Endothelial cell of umbilical vein (primary cell): ENCODE measurements around the gene ANKH. TPM values are rescaled to one million over a fixed set of nuclear protein-coding genes. Genes with fewer than 3 reads are reported as not detected.

Experiments used
- BruUV-seq: library from RNA; stranded (reverse); fragments of 400-500 nt; replicated peaks from 2 replicates; lab custom pipeline; 2021; lab: Mats Ljungman, UMichigan
- CTCF ChIA-PET: fragments of 300-600, 350-600 bp; sonication (Branson Sonifier 250); formaldehyde crosslinking; loops from one replicate; lab custom pipeline; 2021; ENCODE audit warnings: antibody characterized with exemption, inconsistent platforms; lab: Charles Lee
- POLR2A ChIA-PET: fragments of 300-600, 350-600 bp; sonication (Branson Sonifier 250); formaldehyde crosslinking; loops from one replicate; lab custom pipeline; 2021; ENCODE audit warnings: antibody characterized with exemption, inconsistent platforms; lab: Charles Lee
- DNase-seq: peaks from one replicate; pipeline ENCODE4 v3.0.0-alpha.2; 2011; ENCODE audit warnings: low read depth, low spot score
- FAIRE-seq: peaks from 2 replicates; lab custom pipeline; 2011; peaks lifted over from hg19 to GRCh38; lab: Jason Lieb, UNC
- H2AFZ ChIP-seq: 2 replicates; pipeline ENCODE4 v1.6.0; 2012; ENCODE audit warnings: low read depth, low read length, control low read depth, inconsistent platforms
- H3K27ac ChIP-seq: 2 replicates; pipeline ENCODE4 v1.5.1; 2011; ENCODE audit warnings: low read depth, mild to moderate bottlenecking, control low read depth, low read length, moderate library complexity; ENCODE audit not compliant: insufficient read depth
- H3K27me3 ChIP-seq, 2 experiments: 2 replicates each; pipeline versions ENCODE4 v1.6.0 to v1.6.1; 2011; ENCODE audit warnings: low read length in 2 of 2, mixed read lengths in 1 of 2; ENCODE audit not compliant: control insufficient read depth in 2 of 2, insufficient read depth in 2 of 2
- H3K36me3 ChIP-seq, 2 experiments: 2 replicates in 1 of 2; 3 replicates in 1 of 2; pipeline ENCODE4 v1.5.1; 2011; ENCODE audit warnings: low read length in 2 of 2, mild to moderate bottlenecking in 1 of 2, moderate library complexity in 1 of 2; ENCODE audit not compliant: control insufficient read depth in 2 of 2, insufficient read depth in 2 of 2; ENCODE audit errors: extremely low read depth in 1 of 2
- H3K4me1 ChIP-seq: 3 replicates; pipeline ENCODE4 v1.5.1; 2011; ENCODE audit warnings: mild to moderate bottlenecking, low read length; ENCODE audit not compliant: control insufficient read depth, insufficient read depth; ENCODE audit errors: extremely low read depth
- H3K4me2 ChIP-seq: 2 replicates; pipeline ENCODE4 v1.6.1; 2011; ENCODE audit warnings: low read length, control low read depth, mixed read lengths; ENCODE audit not compliant: insufficient read depth
- H3K4me3 ChIP-seq, 3 experiments: fragments of 200-600 bp in 1 of 3; sonication (generic), shearing (Covaris generic) in 1 of 3; replicated peaks in 1 of 3; 2 replicates each; pipeline ENCODE4 v1.5.1; 2011 to 2016; ENCODE audit warnings: control low read depth in 3 of 3, low read length in 3 of 3, mild to moderate bottlenecking in 2 of 3, inconsistent platforms in 1 of 3, low read depth in 1 of 3, moderate library complexity in 1 of 3; ENCODE audit not compliant: insufficient read depth in 1 of 3
- H3K79me2 ChIP-seq: 2 replicates; pipeline ENCODE4 v1.6.0; 2012; ENCODE audit warnings: low read length, inconsistent platforms; ENCODE audit not compliant: control insufficient read depth, insufficient read depth
- H3K9ac ChIP-seq: replicated peaks from 2 replicates; pipeline ENCODE3; 2011; ENCODE audit warnings: low read length, control low read depth; ENCODE audit not compliant: insufficient read depth; ENCODE audit errors: extremely low read depth
- H3K9me1 ChIP-seq: replicated peaks from 3 replicates; pipeline ENCODE4 v1.6.0; 2011; ENCODE audit warnings: mild to moderate bottlenecking, low read length; ENCODE audit not compliant: control insufficient read depth, insufficient read depth; ENCODE audit errors: extremely low read depth
- H3K9me3 ChIP-seq: replicated peaks from 2 replicates; pipeline ENCODE4 v1.5.1; 2012; ENCODE audit warnings: low read length, inconsistent platforms; ENCODE audit not compliant: control insufficient read depth, insufficient read depth
- H4K20me1 ChIP-seq: replicated peaks from 2 replicates; pipeline ENCODE3; 2011; ENCODE audit warnings: mild to moderate bottlenecking, low read length; ENCODE audit not compliant: control insufficient read depth, insufficient read depth; ENCODE audit errors: extremely low read depth
- EZH2 ChIP-seq: IDR thresholded peaks from 2 replicates; pipeline ENCODE4 v1.6.1; 2012; ENCODE audit warnings: borderline replicate concordance, low read depth, mild to moderate bottlenecking, moderate library complexity, low read length, inconsistent platforms; ENCODE audit not compliant: severe bottlenecking
- FOS ChIP-seq: IDR thresholded peaks from 2 replicates; pipeline ENCODE4 v1.6.1; 2011; ENCODE audit warnings: mild to moderate bottlenecking, low read length, moderate library complexity, borderline replicate concordance; ENCODE audit not compliant: insufficient read depth
- GATA2 ChIP-seq: IDR thresholded peaks from 2 replicates; pipeline ENCODE4 v1.7.0; 2011; ENCODE audit warnings: low read depth, mild to moderate bottlenecking, moderate library complexity, mixed read lengths, low read length; ENCODE audit not compliant: insufficient read length, insufficient read depth
- JUN ChIP-seq: IDR thresholded peaks from 2 replicates; pipeline ENCODE4 v1.6.1; 2011; ENCODE audit warnings: borderline replicate concordance, low read depth; ENCODE audit not compliant: insufficient read length, insufficient read depth
- MYC ChIP-seq: IDR thresholded peaks from one replicate; pipeline ENCODE4 v1.6.1; 2011; ENCODE audit warnings: mild to moderate bottlenecking, low read depth, low read length
- POLR2A ChIP-seq: IDR thresholded peaks from 2 replicates; pipeline ENCODE4 v1.6.1; 2012; ENCODE audit warnings: low read depth, mild to moderate bottlenecking, control low read depth, low read length
- POLR2AphosphoS5 ChIP-seq: IDR thresholded peaks from 2 replicates; pipeline ENCODE4 v1.6.1; 2012; ENCODE audit warnings: low read depth, mild to moderate bottlenecking, control low read depth, low read length, moderate library complexity; ENCODE audit not compliant: insufficient read depth
- dilution Hi-C: fragments of 300-500 bp; cut with MboI; formaldehyde crosslinking; loops from one replicate; pipeline ENCODE4 v1.15.0; 2019; ENCODE audit warnings: low sequenced_read_pairs; ENCODE audit not compliant: extremely low pct_ligation_motif_present
- intact Hi-C: fragments of 100-400 bp; cut with micrococcal nuclease; formaldehyde crosslinking; loops from one replicate; pipeline ENCODE4 v1.10.0; 2022
- polyA plus RNA-seq, 4 experiments: library from polyadenylated mRNA; depleted of rRNA in 3 of 4; stranded (reverse) in 3 of 4; unstranded in 1 of 4; fragments of >200 nt; gene quantifications; 2 replicates each; pipeline versions ENCODE4 v1.2.1 to v1.2.3, GENCODE V29; 2011 to 2012; ENCODE audit warnings: missing spikeins in 1 of 4
- total RNA-seq: library from RNA; stranded (reverse); gene quantifications from 2 replicates; pipeline ENCODE4 v1.2.3, GENCODE V29; 2021
- TF ChIP-seq, protein P1 (sequence below): IDR thresholded peaks from 2 replicates; pipeline ENCODE4 v1.6.1; 2011; ENCODE audit not compliant: insufficient read depth, insufficient read length
- TF ChIP-seq, protein P2 (sequence below), 2 donors: IDR thresholded peaks; 1 replicate in 1 of 2; 2 replicates in 1 of 2; pipeline ENCODE4 v1.5.1; 2011; ENCODE audit warnings: low read length in 2 of 2, mild to moderate bottlenecking in 2 of 2, moderate library complexity in 2 of 2, control low read depth in 1 of 2, inconsistent platforms in 1 of 2, low read depth in 1 of 2; ENCODE audit not compliant: insufficient read depth in 1 of 2; ENCODE audit errors: extremely low read depth in 1 of 2

Gene ANKH
- total and polyA plus RNA-seq, 2 donors (not counting 3 experiments of a cell fraction or from before 2014, with no cell fraction given) = 12.7 to 31.4 TPM

DNA sequence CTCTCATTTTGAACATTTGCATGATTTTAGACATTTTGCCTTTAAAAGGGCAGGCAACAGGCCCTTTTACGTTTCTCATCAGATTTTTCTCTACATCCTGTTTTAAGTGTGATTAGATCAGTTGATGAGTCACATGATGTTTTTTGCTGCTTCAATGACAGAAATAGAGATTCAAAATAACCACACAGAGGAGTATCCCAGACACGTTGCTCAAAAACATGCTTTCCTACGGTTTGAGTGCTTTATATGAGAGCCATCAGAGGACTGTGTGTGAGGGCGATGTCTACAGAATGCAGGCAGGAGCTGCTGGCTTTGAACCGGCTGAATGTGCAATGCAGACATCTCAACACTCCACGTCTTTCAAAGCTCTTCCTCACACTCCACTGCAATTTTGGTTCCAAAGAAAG, 165.0 kb downstream of the ANKH start:
- Histone ChIP-seq H3K4me1 (peaks cover 13% of the 10 kb centered on the region), H3K4me3 (no peak overlapping the region), H3K79me2 (no peaks in the 10 kb centered on the region), H3K4me2 (peak overlapping the region; percentile 33), H3K9ac (no peak overlapping the region), H4K20me1 (no peaks in the 10 kb centered on the region), H3K27ac (no peak overlapping the region), H3K9me1 (no peaks in the 10 kb centered on the region), H3K9me3 (no peaks in the 10 kb centered on the region), H3K27me3 (no peaks in the 10 kb centered on the region), H2AFZ (no peak overlapping the region), H3K36me3 (peaks cover 7 to 13% of the 10 kb centered on the region in 2 experiments)
- TF ChIP-seq, protein P1, sequence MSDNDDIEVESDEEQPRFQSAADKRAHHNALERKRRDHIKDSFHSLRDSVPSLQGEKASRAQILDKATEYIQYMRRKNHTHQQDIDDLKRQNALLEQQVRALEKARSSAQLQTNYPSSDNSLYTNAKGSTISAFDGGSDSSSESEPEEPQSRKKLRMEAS = no peak
- TF ChIP-seq POLR2A = no peak
- TF ChIP-seq POLR2AphosphoS5 = no peak
- peak; percentile 64 for TF ChIP-seq JUN
- no peak for TF ChIP-seq MYC
- TF ChIP-seq FOS = peak; percentile 65
- no peak for TF ChIP-seq EZH2
- peak; percentile 81 for TF ChIP-seq GATA2
- TF ChIP-seq, protein P2, sequence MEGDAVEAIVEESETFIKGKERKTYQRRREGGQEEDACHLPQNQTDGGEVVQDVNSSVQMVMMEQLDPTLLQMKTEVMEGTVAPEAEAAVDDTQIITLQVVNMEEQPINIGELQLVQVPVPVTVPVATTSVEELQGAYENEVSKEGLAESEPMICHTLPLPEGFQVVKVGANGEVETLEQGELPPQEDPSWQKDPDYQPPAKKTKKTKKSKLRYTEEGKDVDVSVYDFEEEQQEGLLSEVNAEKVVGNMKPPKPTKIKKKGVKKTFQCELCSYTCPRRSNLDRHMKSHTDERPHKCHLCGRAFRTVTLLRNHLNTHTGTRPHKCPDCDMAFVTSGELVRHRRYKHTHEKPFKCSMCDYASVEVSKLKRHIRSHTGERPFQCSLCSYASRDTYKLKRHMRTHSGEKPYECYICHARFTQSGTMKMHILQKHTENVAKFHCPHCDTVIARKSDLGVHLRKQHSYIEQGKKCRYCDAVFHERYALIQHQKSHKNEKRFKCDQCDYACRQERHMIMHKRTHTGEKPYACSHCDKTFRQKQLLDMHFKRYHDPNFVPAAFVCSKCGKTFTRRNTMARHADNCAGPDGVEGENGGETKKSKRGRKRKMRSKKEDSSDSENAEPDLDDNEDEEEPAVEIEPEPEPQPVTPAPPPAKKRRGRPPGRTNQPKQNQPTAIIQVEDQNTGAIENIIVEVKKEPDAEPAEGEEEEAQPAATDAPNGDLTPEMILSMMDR (IDR thresholded peaks at IDR 0.05; ENCODE audit: extremely low read depth in 1 of 2, insufficient read depth in 1 of 2, low read depth in 1 of 2, low read length in 2 of 2) = no peak
- FAIRE-seq = peak; percentile 87
- DNase-seq = peak; percentile 66
- POLR2A ChIA-PET = no interaction called here
- intact Hi-C loops = no loop called here
- no TSS peak for BruUV-seq
- CTCF ChIA-PET = interaction anchor here (1.0 to 3.9 kb wide), 4 partner anchors 22 to 308 kb away, joined by 3 to 23 read pairs (median 6); no protein-coding TSS in a partner anchor
- dilution Hi-C loops = no loop called here
